ENCODE data around the gene GPRIN2. TPM values are rescaled to one million over a fixed set of nuclear protein-coding genes. Genes with fewer than 3 reads are reported as not detected.

Gene GPRIN2
- total RNA-seq = not detected in 2 replicates

DNA sequence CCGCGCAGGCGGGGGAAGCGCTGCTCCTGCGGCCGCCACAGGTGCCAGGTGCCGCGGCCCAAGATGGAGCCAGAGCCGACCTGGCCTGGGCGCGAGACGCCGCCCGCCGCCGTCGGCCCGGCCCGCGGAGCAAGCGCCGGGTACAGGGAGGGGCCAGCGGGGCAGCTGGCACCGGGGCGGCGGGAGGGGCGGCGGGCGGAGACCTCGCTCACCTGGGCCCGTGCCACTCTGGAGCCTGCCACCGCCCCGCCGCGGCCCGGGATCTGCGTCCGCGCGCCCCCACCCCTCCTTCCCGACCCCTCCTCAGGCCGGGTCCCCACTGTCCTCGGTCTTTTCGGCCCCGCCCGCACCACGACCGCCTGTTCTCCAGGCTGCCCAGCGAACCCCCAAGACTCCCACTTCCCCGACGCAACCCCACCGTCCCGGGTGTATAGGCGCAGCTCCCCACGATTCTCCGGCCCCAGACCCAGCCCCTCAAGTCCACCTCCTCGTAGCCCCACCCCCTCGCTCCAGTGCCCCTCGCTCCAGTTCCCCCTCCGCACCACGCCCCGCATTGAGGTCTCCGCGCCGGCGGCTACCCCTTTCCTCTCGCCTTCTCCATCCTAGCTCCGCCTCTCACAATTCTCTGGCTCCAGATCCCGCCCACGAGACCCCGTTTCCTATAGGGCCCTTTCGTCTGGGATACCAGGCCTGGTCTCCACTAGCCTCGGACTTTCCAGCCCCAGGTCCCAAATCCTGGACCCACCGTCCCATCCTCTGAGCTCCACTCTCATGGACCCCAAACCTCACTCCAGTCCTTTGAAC, at the start of gene GPRIN2:
GPRIN2 (minus strand) TSS at position 144 of the 804 bp plus-strand sequence. CDS start 5,922 bp downstream, outside the sequence.

DNA sequence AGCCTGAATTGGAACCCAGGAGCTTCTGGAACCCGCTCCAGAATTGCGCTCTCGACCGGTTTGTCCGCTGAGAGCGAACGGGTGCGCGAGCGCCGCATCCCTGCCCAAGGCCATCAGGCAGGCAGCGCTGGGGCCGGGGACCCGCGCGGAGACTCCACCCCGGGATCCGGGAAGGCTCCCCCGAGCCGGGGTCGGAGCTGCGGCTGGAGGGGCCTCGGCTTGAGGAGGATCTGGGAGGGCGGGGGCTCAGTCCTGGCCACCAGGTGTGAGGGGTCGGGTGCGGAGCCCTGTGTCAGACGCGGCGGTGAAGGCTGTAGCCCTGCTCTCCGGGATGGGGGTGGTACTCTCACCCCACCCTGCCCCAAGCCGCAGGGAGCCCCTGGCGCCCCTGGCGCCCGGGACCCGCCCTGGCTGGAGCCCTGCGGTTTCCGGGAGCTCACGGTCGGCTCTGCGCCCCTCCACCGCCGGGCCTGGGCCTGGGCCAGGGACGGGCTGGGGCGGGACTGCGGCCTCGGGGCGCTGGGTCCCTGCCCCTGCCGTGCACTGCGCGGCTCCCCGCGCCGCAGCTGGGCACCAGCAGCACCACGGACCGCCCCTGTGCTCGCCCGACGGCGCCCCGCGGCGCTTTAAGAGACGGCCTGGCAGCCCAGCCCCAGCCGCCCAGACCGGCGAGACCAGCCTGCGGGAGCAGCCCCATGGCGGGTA, 22.2 kb upstream of the GPRIN2 start, which contains the start of gene SYT15:
SYT15 (plus strand) TSS at position 655 of the 705 bp plus-strand sequence; CDS start at position 696, 41 bp downstream.

Other genes with a start within 250 kb of the GPRIN2 start
- gene ANXA8L1, start 180.9 kb downstream of the GPRIN2 start, total RNA-seq = 0.81 TPM in 1 of 2 replicates, not detected in the other
- gene NPY4R, start 90.7 kb downstream of the GPRIN2 start, total RNA-seq = not detected in 2 replicates
- 0.12 and 0.16 TPM in 2 replicates for gene SYT15, start 22.5 kb upstream of the GPRIN2 start, total RNA-seq